ENCODE measurements around the gene CCDC68. TPM values are rescaled to one million over a fixed set of nuclear protein-coding genes. Genes with fewer than 3 reads are reported as not detected.

CCDC68 gene
- total and polyA plus RNA-seq, 2 of the 8 experiments (the other 6 are each of a cell fraction or from before 2014, with no cell fraction given), result 0.06 to 0.80 TPM

DNA sequence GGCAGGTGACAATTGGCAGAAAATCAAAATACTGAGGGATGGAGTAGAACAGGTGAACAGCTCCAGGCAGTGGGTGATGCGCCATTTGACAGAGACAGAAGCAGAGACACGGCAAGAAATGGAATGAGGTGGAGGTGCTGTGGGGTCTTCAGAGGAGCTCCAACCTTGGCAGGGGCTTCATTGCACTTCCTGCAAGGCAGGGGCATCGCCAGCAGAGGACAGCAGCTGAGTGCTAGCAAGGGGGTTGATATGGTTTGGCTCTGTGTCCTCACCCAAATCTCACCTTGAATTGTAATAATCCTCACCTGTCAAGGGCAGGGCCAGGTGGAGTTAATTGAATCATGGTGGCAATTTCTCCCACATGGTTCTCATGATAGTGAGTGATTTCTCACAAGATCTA is 42.8 kb downstream of the CCDC68 start:
- H4K5ac ChIP-seq (ENCODE audit: insufficient read length, low read depth, low read length), result no peak overlapping the region
- DNase-seq (ENCODE audit: low read depth in 1 of 2, low spot score in 2 of 2) (no peak), FAIRE-seq (no peak)
- no peaks in the 10 kb centered on the region for H4K20me1 ChIP-seq (replicated peaks in 1 of 2; ENCODE audit: control insufficient read depth in 1 of 2, insufficient read depth in 2 of 2, low read length in 2 of 2)
- no peak overlapping the region for H2BK5ac ChIP-seq (ENCODE audit: low read depth, low read length)
- H3K36me3 ChIP-seq (ENCODE audit: control insufficient read depth in 2 of 4, insufficient read depth in 4 of 4, low read length in 3 of 4), result no peaks in the 10 kb centered on the region
- no peaks in the 10 kb centered on the region for H3K79me2 ChIP-seq (ENCODE audit: control insufficient read depth in 1 of 2, insufficient read depth in 2 of 2, low read length in 2 of 2)
- no peak overlapping the region for H3K27ac ChIP-seq (ENCODE audit: low read depth, low read length)
- 89% methylated on average over 3 of the region's 3 CpGs; no CpG with 5 or more reads in 1 of the 2 experiments for WGBS, 2 experiments (ENCODE audit: extremely low coverage in 1 of 2, insufficient coverage in 1 of 2, insufficient read length in 1 of 2, insufficient replicate concordance in 2 of 2, low coverage in 1 of 2, low lambda C conversion rate in 2 of 2, missing lambda C conversion rate in 1 of 2)
- H4K91ac ChIP-seq (replicated peaks; ENCODE audit: insufficient read length, low read length), result no peak overlapping the region
- H3K79me1 ChIP-seq (ENCODE audit: low read depth, low read length), result no peaks in the 10 kb centered on the region
- H3K23ac ChIP-seq (ENCODE audit: insufficient read length), result no peak overlapping the region
- no peak overlapping the region; the same call in 1 of the 2 replicates for H4K8ac ChIP-seq (ENCODE audit: extremely low read depth, insufficient read depth, low read length)
- H3K9ac ChIP-seq (replicated peaks in 1 of 4; ENCODE audit: extremely low read depth in 1 of 4, low read depth in 3 of 4, low read length in 3 of 4), result no peak overlapping the region
- TF ChIP-seq RFX5 (IDR thresholded peaks at IDR 0.05; ENCODE audit: borderline replicate concordance, low read depth, low read length) (no peak), SUZ12 (IDR thresholded peaks at IDR 0.05; ENCODE audit: low read length) (no peak), SIN3A (conservative IDR thresholded peaks at IDR 0.05 in 1 of 2, IDR thresholded peaks at IDR 0.05 in 1 of 2; ENCODE audit: low read depth in 1 of 2, low read length in 2 of 2) (no peak), RAD21 (IDR thresholded peaks at IDR 0.05 in 1 of 2, conservative IDR thresholded peaks at IDR 0.05 in 1 of 2; ENCODE audit: low read depth in 2 of 2, low read length in 2 of 2) (peak; percentile 52 to 56), BCL11A (IDR thresholded peaks at IDR 0.05; ENCODE audit: low read depth in 2 of 2, low read length in 2 of 2) (no peak), CBX8 (IDR thresholded peaks at IDR 0.05; ENCODE audit: borderline replicate concordance, low read depth, low read length) (no peak)
- TF ChIP-seq, protein P1, sequence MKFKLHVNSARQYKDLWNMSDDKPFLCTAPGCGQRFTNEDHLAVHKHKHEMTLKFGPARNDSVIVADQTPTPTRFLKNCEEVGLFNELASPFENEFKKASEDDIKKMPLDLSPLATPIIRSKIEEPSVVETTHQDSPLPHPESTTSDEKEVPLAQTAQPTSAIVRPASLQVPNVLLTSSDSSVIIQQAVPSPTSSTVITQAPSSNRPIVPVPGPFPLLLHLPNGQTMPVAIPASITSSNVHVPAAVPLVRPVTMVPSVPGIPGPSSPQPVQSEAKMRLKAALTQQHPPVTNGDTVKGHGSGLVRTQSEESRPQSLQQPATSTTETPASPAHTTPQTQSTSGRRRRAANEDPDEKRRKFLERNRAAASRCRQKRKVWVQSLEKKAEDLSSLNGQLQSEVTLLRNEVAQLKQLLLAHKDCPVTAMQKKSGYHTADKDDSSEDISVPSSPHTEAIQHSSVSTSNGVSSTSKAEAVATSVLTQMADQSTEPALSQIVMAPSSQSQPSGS (IDR thresholded peaks at IDR 0.05; ENCODE audit: low read length), result no peak
- TF ChIP-seq, protein P2, sequence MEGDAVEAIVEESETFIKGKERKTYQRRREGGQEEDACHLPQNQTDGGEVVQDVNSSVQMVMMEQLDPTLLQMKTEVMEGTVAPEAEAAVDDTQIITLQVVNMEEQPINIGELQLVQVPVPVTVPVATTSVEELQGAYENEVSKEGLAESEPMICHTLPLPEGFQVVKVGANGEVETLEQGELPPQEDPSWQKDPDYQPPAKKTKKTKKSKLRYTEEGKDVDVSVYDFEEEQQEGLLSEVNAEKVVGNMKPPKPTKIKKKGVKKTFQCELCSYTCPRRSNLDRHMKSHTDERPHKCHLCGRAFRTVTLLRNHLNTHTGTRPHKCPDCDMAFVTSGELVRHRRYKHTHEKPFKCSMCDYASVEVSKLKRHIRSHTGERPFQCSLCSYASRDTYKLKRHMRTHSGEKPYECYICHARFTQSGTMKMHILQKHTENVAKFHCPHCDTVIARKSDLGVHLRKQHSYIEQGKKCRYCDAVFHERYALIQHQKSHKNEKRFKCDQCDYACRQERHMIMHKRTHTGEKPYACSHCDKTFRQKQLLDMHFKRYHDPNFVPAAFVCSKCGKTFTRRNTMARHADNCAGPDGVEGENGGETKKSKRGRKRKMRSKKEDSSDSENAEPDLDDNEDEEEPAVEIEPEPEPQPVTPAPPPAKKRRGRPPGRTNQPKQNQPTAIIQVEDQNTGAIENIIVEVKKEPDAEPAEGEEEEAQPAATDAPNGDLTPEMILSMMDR (IDR thresholded peaks at IDR 0.05; ENCODE audit: control extremely low read depth in 1 of 3, insufficient read depth in 1 of 3, low read depth in 1 of 3, low read length in 3 of 3), result peak; percentile 13 to 60 (median 52); a peak in 3 of 4 replicates
- ChIA-PET CTCF (ENCODE audit: partially characterized antibody) (interaction anchor here (0.7 to 1.4 kb wide), 5 partner anchors 15 to 238 kb away, joined by 3 to 4 read pairs (median 3); no protein-coding TSS in a partner anchor), POLR2A (ENCODE audit: partially characterized antibody) (no interaction called here)
- H3K4ac ChIP-seq (replicated peaks; ENCODE audit: insufficient read length, low read depth, low read length), result no peak overlapping the region
- H3K56ac ChIP-seq (replicated peaks; ENCODE audit: insufficient read length, low read depth, low read length), result no peak overlapping the region
- H3K4me3 ChIP-seq (ENCODE audit: extremely low read depth in 1 of 4, insufficient read depth in 2 of 4, low read depth in 3 of 4, low read length in 4 of 4), result no peak overlapping the region
- H2BK12ac ChIP-seq (ENCODE audit: low read depth, low read length), result no peak overlapping the region
- no peaks in the 10 kb centered on the region for H3K9me3 ChIP-seq (ENCODE audit: insufficient read depth in 2 of 2, low read depth in 1 of 2, low read length in 1 of 2)
- H3K4me1 ChIP-seq (replicated peaks in 1 of 4; ENCODE audit: control insufficient read depth in 3 of 4, insufficient read depth in 4 of 4, low read length in 3 of 4), result no peaks in the 10 kb centered on the region
- H2BK120ac ChIP-seq (replicated peaks; ENCODE audit: low read depth, low read length), result no peak overlapping the region
- H3K4me2 ChIP-seq (ENCODE audit: insufficient read depth in 1 of 2, low read depth in 2 of 2, low read length in 2 of 2), result no peak overlapping the region
- H3K18ac ChIP-seq (ENCODE audit: extremely low read depth, low read length), result no peak overlapping the region
- H3K23me2 ChIP-seq (ENCODE audit: low read depth, low read length), result no peaks in the 10 kb centered on the region
- no peak overlapping the region for H2BK15ac ChIP-seq (ENCODE audit: low read length)
- H3K27me3 ChIP-seq (replicated peaks in 1 of 4; ENCODE audit: control insufficient read depth in 3 of 4, extremely low read depth in 1 of 4, insufficient read depth in 3 of 4, low read length in 3 of 4), result no peaks in the 10 kb centered on the region
- 0 out of 2 replicates have a peak overlapping the region, but pooled peaks have one; percentile 19 for H2AFZ ChIP-seq (ENCODE audit: low read length)
- no peak overlapping the region for H3K14ac ChIP-seq (ENCODE audit: insufficient read length)
- H2AK5ac ChIP-seq (ENCODE audit: low read depth, low read length), result no peak overlapping the region
- H2BK20ac ChIP-seq (ENCODE audit: low read length), result no peak overlapping the region

All from H1 (cell line).